ENCODE data around the gene ADORA3. TPM values are rescaled to one million over a fixed set of nuclear protein-coding genes. Genes with fewer than 3 reads are reported as not detected.

The ADORA3 gene
- total and polyA plus RNA-seq, 2 of the 4 experiments (the other 2 are of a cell fraction) = not detected

DNA sequence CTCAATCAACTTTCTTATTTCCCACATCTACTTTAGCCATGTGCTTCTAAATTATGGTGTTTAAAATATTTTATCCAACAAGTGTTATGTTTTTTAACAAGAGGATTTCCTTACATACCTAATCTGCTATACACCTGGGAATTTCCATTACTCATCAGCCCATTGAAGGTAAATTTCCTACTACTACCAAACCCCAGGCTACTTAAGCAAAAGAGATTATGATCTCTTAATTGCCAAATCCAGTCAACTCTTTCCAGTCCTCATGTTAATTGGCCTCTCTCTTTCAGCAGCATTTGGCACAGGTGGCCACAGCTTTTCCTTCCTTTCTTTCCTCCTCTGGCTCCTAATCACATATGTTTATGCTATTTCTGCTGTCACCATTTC lies 34.7 kb downstream of the ADORA3 start:
- Histone ChIP-seq H3K79me1 (ENCODE audit: low read depth in 1 of 2, low read length in 2 of 2) (no peaks in the 10 kb centered on the region), H3K4me2 (ENCODE audit: low read depth, low read length) (no peak overlapping the region), H2BK15ac (ENCODE audit: low read depth, low read length) (no peak overlapping the region), H2BK120ac (ENCODE audit: low read depth, low read length) (no peak overlapping the region), H3K36me3 (ENCODE audit: control insufficient read depth, insufficient read depth, low read length) (peaks cover 11% of the 10 kb centered on the region), H4K91ac (ENCODE audit: insufficient read depth, low read depth, low read length) (no peak overlapping the region), H3K9ac (ENCODE audit: low read depth, low read length) (no peak overlapping the region), H4K8ac (ENCODE audit: low read depth in 2 of 2, low read length in 2 of 2) (no peak overlapping the region), H3K27ac (ENCODE audit: insufficient read depth, low read length) (no peak overlapping the region), H3K4me1 (ENCODE audit: control insufficient read depth, insufficient read depth, low read length) (no peaks in the 10 kb centered on the region), H2AFZ (replicated peaks; ENCODE audit: low read length, poor library complexity) (no peak overlapping the region), H2BK5ac (ENCODE audit: low read depth, low read length, poor library complexity, severe bottlenecking) (no peak overlapping the region), H3K9me3 (ENCODE audit: control insufficient read depth, insufficient read depth, low read length) (no peaks in the 10 kb centered on the region), H3K27me3 (ENCODE audit: control insufficient read depth, insufficient read depth, low read length) (no peaks in the 10 kb centered on the region), H3K4ac (ENCODE audit: low read depth, low read length) (no peak overlapping the region), H3K18ac (ENCODE audit: low read depth, low read length) (no peak overlapping the region), H2BK20ac (ENCODE audit: low read depth, low read length) (no peak overlapping the region), H3K9me1 (ENCODE audit: insufficient read depth, low read length) (no peaks in the 10 kb centered on the region), H2AK5ac (ENCODE audit: low read depth, low read length) (no peak overlapping the region), H3K14ac (replicated peaks; ENCODE audit: low read depth, low read length) (no peak overlapping the region), H3K23ac (ENCODE audit: low read depth, low read length) (no peak overlapping the region), H3K56ac (ENCODE audit: extremely low read depth, insufficient read depth, low read length) (no peak overlapping the region), H3K4me3 (ENCODE audit: insufficient read depth, low read depth, low read length) (no peak overlapping the region), H4K5ac (ENCODE audit: low read depth, low read length) (no peak overlapping the region), H4K20me1 (ENCODE audit: insufficient read depth, low read length) (no peaks in the 10 kb centered on the region), H2AK9ac (replicated peaks; ENCODE audit: low read depth, low read length, poor library complexity) (no peak overlapping the region)
- no TSS peak for BruUV-seq (replicated peaks)
- intact Hi-C loops (cut with micrococcal nuclease) (no loop called here), dilution Hi-C loops (cut with HindIII; ENCODE audit: low sequenced_read_pairs, unreplicated experiment) (loop anchor here (25.0 kb wide), 1 partner anchor 294 kb away; the partner anchor contains the start of gene DDX20), in situ Hi-C loops (cut with MboI; ENCODE audit: low sequenced_read_pairs) (no loop called here)
- DNase-seq (no peak), ATAC-seq (ENCODE audit: low read depth) (no peak)
- ChIA-PET CTCF (interaction anchor here (0.6 kb wide), 1 partner anchor 335 kb away, joined by 4 read pairs; no protein-coding TSS in a partner anchor), POLR2A (ENCODE audit: unreplicated experiment) (no interaction called here)
- TF ChIP-seq MAZ (IDR thresholded peaks at IDR 0.05; ENCODE audit: borderline replicate concordance, low read depth, low read length) = no peak
- no peak for TF ChIP-seq FOS (IDR thresholded peaks at IDR 0.05; ENCODE audit: low read depth, low read length)
- no peak for TF ChIP-seq MAFK (IDR thresholded peaks at IDR 0.05; ENCODE audit: low read depth, low read length)
- TF ChIP-seq, protein P1, sequence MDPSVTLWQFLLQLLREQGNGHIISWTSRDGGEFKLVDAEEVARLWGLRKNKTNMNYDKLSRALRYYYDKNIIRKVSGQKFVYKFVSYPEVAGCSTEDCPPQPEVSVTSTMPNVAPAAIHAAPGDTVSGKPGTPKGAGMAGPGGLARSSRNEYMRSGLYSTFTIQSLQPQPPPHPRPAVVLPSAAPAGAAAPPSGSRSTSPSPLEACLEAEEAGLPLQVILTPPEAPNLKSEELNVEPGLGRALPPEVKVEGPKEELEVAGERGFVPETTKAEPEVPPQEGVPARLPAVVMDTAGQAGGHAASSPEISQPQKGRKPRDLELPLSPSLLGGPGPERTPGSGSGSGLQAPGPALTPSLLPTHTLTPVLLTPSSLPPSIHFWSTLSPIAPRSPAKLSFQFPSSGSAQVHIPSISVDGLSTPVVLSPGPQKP (IDR thresholded peaks at IDR 0.05; ENCODE audit: borderline replicate concordance, low read depth, low read length) = no peak
- TF ChIP-seq CHD1 (IDR thresholded peaks at IDR 0.05; ENCODE audit: low read depth, low read length) = no peak
- no peak for TF ChIP-seq CEBPB (IDR thresholded peaks at IDR 0.05; ENCODE audit: low read depth, low read length)
- no peak for TF ChIP-seq MXI1 (IDR thresholded peaks at IDR 0.05; ENCODE audit: borderline replicate concordance, low read depth, low read length)
- no peak for TF ChIP-seq BHLHE40 (IDR thresholded peaks at IDR 0.05; ENCODE audit: low read depth, low read length)
- TF ChIP-seq, protein P2, sequence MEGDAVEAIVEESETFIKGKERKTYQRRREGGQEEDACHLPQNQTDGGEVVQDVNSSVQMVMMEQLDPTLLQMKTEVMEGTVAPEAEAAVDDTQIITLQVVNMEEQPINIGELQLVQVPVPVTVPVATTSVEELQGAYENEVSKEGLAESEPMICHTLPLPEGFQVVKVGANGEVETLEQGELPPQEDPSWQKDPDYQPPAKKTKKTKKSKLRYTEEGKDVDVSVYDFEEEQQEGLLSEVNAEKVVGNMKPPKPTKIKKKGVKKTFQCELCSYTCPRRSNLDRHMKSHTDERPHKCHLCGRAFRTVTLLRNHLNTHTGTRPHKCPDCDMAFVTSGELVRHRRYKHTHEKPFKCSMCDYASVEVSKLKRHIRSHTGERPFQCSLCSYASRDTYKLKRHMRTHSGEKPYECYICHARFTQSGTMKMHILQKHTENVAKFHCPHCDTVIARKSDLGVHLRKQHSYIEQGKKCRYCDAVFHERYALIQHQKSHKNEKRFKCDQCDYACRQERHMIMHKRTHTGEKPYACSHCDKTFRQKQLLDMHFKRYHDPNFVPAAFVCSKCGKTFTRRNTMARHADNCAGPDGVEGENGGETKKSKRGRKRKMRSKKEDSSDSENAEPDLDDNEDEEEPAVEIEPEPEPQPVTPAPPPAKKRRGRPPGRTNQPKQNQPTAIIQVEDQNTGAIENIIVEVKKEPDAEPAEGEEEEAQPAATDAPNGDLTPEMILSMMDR (conservative IDR thresholded peaks at IDR 0.05; ENCODE audit: low read depth, low read length) = no peak
- TF ChIP-seq, protein P3, sequence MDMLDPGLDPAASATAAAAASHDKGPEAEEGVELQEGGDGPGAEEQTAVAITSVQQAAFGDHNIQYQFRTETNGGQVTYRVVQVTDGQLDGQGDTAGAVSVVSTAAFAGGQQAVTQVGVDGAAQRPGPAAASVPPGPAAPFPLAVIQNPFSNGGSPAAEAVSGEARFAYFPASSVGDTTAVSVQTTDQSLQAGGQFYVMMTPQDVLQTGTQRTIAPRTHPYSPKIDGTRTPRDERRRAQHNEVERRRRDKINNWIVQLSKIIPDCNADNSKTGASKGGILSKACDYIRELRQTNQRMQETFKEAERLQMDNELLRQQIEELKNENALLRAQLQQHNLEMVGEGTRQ (IDR thresholded peaks at IDR 0.05; ENCODE audit: low read depth, low read length) = no peak
- no peak for TF ChIP-seq NFE2L2 (IDR thresholded peaks at IDR 0.05; ENCODE audit: low read depth, low read length)
- no peak for TF ChIP-seq RFX5 (IDR thresholded peaks at IDR 0.05; ENCODE audit: low read depth, low read length)
- no peak for TF ChIP-seq RCOR1 (IDR thresholded peaks at IDR 0.05; ENCODE audit: insufficient replicate concordance, low read length)
- TF ChIP-seq POLR2A (IDR thresholded peaks at IDR 0.05; ENCODE audit: low read depth, low read length) = no peak
- TF ChIP-seq SMC3 (IDR thresholded peaks at IDR 0.05; ENCODE audit: low read depth, low read length) = no peak
- TF ChIP-seq RAD21 (IDR thresholded peaks at IDR 0.05; ENCODE audit: low read length) = no peak
